Measurements from ENCODE around the gene CAMK2A. TPM values are rescaled to one million over a fixed set of nuclear protein-coding genes. Genes with fewer than 3 reads are reported as not detected.

Gene CAMK2A
- total and polyA plus RNA-seq, 9 donors = 0.12 to 1.3 (median 0.62) TPM

- WGBS, 3 donors = 59 to 71% (median 67%) methylated on average over 3 of the region's 3 CpGs
- no peak for TF ChIP-seq POLR2A (IDR thresholded peaks at IDR 0.05)
- TF ChIP-seq EP300 (IDR thresholded peaks at IDR 0.05) = no peak
- TF ChIP-seq CTCF (IDR thresholded peaks at IDR 0.05) = no peak
- no peak overlapping the region for H3K27ac ChIP-seq
These were observed 101.3 kb downstream of the CAMK2A start for GRCh38 chr5:150188146-150188842.

GRCh38 chr5:150186897-150187296 lies 102.7 kb downstream of the CAMK2A start:
- WGBS, 3 donors = 56 to 65% (median 59%) methylated on average over 4 of the region's 4 CpGs
- Histone ChIP-seq H3K4me3 (no peak overlapping the region), H3K9me3 (no peaks in the 10 kb centered on the region), H3K27ac (no peak overlapping the region), H3K36me3 (no peaks in the 10 kb centered on the region), H3K4me1 (ENCODE audit: insufficient read depth) (no peaks in the 10 kb centered on the region), H3K27me3 (no peaks in the 10 kb centered on the region)
- no peak for DNase-seq
- intact Hi-C loops (cut with DNase I) = no loop called here
- no peak for TF ChIP-seq POLR2A (IDR thresholded peaks at IDR 0.05)

More at GRCh38 chr5:150188146-150188842, 101.3 kb downstream of the CAMK2A start:
- Histone ChIP-seq H3K9me3 (no peaks in the 10 kb centered on the region), H3K4me3 (no peak overlapping the region), H3K4me1 (ENCODE audit: insufficient read depth) (no peaks in the 10 kb centered on the region), H3K27me3 (no peaks in the 10 kb centered on the region), H3K36me3 (no peaks in the 10 kb centered on the region)
- intact Hi-C loops (cut with DNase I) = no loop called here
- no peak for DNase-seq

- 91 to 96% (median 95%) methylated on average over 8 of the region's 8 CpGs for WGBS, 3 donors
These were observed 103.4 kb downstream of the CAMK2A start for GRCh38 chr5:150186137-150186536.

GRCh38 chr5:150184990-150185912 lies 104.3 kb downstream of the CAMK2A start:
- 83 to 89% (median 87%) methylated on average over 12 of the region's 12 CpGs for WGBS, 3 donors
- no peaks in the 10 kb centered on the region for H3K9me3 ChIP-seq
- TF ChIP-seq CTCF (IDR thresholded peaks at IDR 0.05) (no peak), EP300 (IDR thresholded peaks at IDR 0.05) (no peak), POLR2A (IDR thresholded peaks at IDR 0.05) (no peak)
- intact Hi-C loops (cut with DNase I) = no loop called here
- peaks cover 3% of the 10 kb centered on the region for H3K4me1 ChIP-seq (ENCODE audit: insufficient read depth)
- no peak overlapping the region for H3K4me3 ChIP-seq
- no peak overlapping the region for H3K27ac ChIP-seq
- DNase-seq = no peak
- H3K36me3 ChIP-seq = no peaks in the 10 kb centered on the region
- no peaks in the 10 kb centered on the region for H3K27me3 ChIP-seq

More at GRCh38 chr5:150186137-150186536, 103.4 kb downstream of the CAMK2A start:
- no peak for TF ChIP-seq CTCF (IDR thresholded peaks at IDR 0.05)
- TF ChIP-seq POLR2A (IDR thresholded peaks at IDR 0.05) = no peak
- TF ChIP-seq EP300 (IDR thresholded peaks at IDR 0.05) = no peak
- H3K4me3 ChIP-seq = no peak overlapping the region
- intact Hi-C loops (cut with DNase I) = no loop called here
- H3K27ac ChIP-seq = no peak overlapping the region
- H3K36me3 ChIP-seq = no peaks in the 10 kb centered on the region
- H3K4me1 ChIP-seq (ENCODE audit: insufficient read depth) = no peaks in the 10 kb centered on the region
- H3K27me3 ChIP-seq = no peaks in the 10 kb centered on the region
- H3K9me3 ChIP-seq = no peaks in the 10 kb centered on the region
- no peak for DNase-seq
